Measurements from ENCODE around the gene FHIP1A.

FHIP1A gene

GRCh38 chr4:151418385-151418784 lies 9.4 kb downstream of the FHIP1A start:
- DNase-seq, result no peak

- DNase-seq, result no peak
Observed at GRCh38 chr4:151418856-151419255, 9.9 kb downstream of the FHIP1A start.

- DNase-seq, result no peak
Observed at GRCh38 chr4:151420250-151420807, 11.4 kb downstream of the FHIP1A start.

- DNase-seq, result no peak
Observed at GRCh38 chr4:151422854-151423253, 13.9 kb downstream of the FHIP1A start.

- no peak for DNase-seq
Observed at GRCh38 chr4:151426513-151426912, 17.5 kb downstream of the FHIP1A start.

GRCh38 chr4:151427266-151427665 lies 18.3 kb downstream of the FHIP1A start:
- DNase-seq, result no peak

GRCh38 chr4:151428346-151428745 lies 19.4 kb downstream of the FHIP1A start:
- no peak for DNase-seq

- DNase-seq, result no peak
Observed at GRCh38 chr4:151429957-151430570, 21.1 kb downstream of the FHIP1A start.

GRCh38 chr4:151430740-151431457 lies 21.9 kb downstream of the FHIP1A start:
- no peak for DNase-seq

GRCh38 chr4:151431728-151432127 lies 22.8 kb downstream of the FHIP1A start:
- no peak for DNase-seq

- no peak for DNase-seq
Observed at GRCh38 chr4:151432654-151433053, 23.7 kb downstream of the FHIP1A start.

GRCh38 chr4:151434183-151434860 lies 25.3 kb downstream of the FHIP1A start:
- DNase-seq, result no peak

GRCh38 chr4:151436093-151436518 lies 27.1 kb downstream of the FHIP1A start:
- DNase-seq, result no peak

- no peak for DNase-seq
Observed at GRCh38 chr4:151437505-151437904, 28.5 kb downstream of the FHIP1A start.

- no peak for DNase-seq
Observed at GRCh38 chr4:151438154-151438553, 29.2 kb downstream of the FHIP1A start.

GRCh38 chr4:151439320-151439719 lies 30.3 kb downstream of the FHIP1A start:
- no peak for DNase-seq

GRCh38 chr4:151442002-151442401 lies 33.0 kb downstream of the FHIP1A start:
- DNase-seq, result no peak

GRCh38 chr4:151443247-151443646 lies 34.3 kb downstream of the FHIP1A start:
- no peak for DNase-seq

GRCh38 chr4:151443752-151444151 lies 34.8 kb downstream of the FHIP1A start:
- DNase-seq, result no peak

GRCh38 chr4:151446208-151446607 lies 37.2 kb downstream of the FHIP1A start:
- DNase-seq, result no peak

- DNase-seq, result no peak
Observed at GRCh38 chr4:151454513-151454912, 45.5 kb downstream of the FHIP1A start.

- no peak for DNase-seq
Observed at GRCh38 chr4:151455212-151455611, 46.2 kb downstream of the FHIP1A start.

GRCh38 chr4:151458148-151458547 lies 49.2 kb downstream of the FHIP1A start:
- DNase-seq, result no peak
